ENCODE measurements around the gene GUSB. TPM values are rescaled to one million over a fixed set of nuclear protein-coding genes. Genes with fewer than 3 reads are reported as not detected.
"Not testable (repeated sequence)": the region's sequence is repeated elsewhere in the genome, so short reads cannot be mapped to it uniquely, and the experiment has no call there.

Gene GUSB
- total and polyA plus RNA-seq, 5 experiments from 2014 or later = 36.6 to 53.9 (median 48.6) TPM

- peaks cover 0 to 92% (median 15%) of the 10 kb centered on the region in 3 donors for H3K36me3 Mint-ChIP-seq
- H3K27me3 Mint-ChIP-seq = no peaks in the 10 kb centered on the region
- H3K27ac Mint-ChIP-seq = no peak overlapping the region
- no peak overlapping the region for H3K4me3 Mint-ChIP-seq
- POLR2A ChIA-PET = no interaction called here
- DNase-seq = no peak
- no peaks in the 10 kb centered on the region for H3K4me1 Mint-ChIP-seq
- no peak for ATAC-seq
- H3K9me3 Mint-ChIP-seq = no peaks in the 10 kb centered on the region
These were observed 13.5 kb downstream of the GUSB start for GRCh38 chr7:65968256-65969185.

- peak overlapping the region in 1 of 10 donors; percentile 47 for H3K27ac Mint-ChIP-seq
- no peaks in the 10 kb centered on the region for H3K9me3 Mint-ChIP-seq
- H3K4me3 Mint-ChIP-seq = no peak overlapping the region
- DNase-seq (no peak), ATAC-seq (no peak)
- H3K4me1 Mint-ChIP-seq = no peaks in the 10 kb centered on the region
- peaks cover 5 to 92% (median 18%) of the 10 kb centered on the region in 3 donors for H3K36me3 Mint-ChIP-seq
- H3K27me3 Mint-ChIP-seq = no peaks in the 10 kb centered on the region
- POLR2A ChIA-PET = no interaction called here
These were observed 14.5 kb downstream of the GUSB start for GRCh38 chr7:65967361-65968155.

- Mint-ChIP-seq H3K4me3 (no peak overlapping the region), H3K4me1 (no peaks in the 10 kb centered on the region), H3K27ac (peak overlapping the region in 2 of 10 donors; percentile 41 to 61), H3K36me3 (peaks cover 5 to 91% (median 15%) of the 10 kb centered on the region in 3 donors), H3K27me3 (no peaks in the 10 kb centered on the region), H3K9me3 (no peaks in the 10 kb centered on the region)
- POLR2A ChIA-PET = no interaction called here
- DNase-seq (no peak), ATAC-seq (no peak)
These were observed 15.9 kb downstream of the GUSB start for GRCh38 chr7:65966146-65966545.

GRCh38 chr7:65964671-65965070 lies 17.3 kb downstream of the GUSB start:
- H3K4me3 Mint-ChIP-seq, ATAC-seq, DNase-seq, H3K4me1 Mint-ChIP-seq, H3K9me3 Mint-ChIP-seq, H3K27me3 Mint-ChIP-seq: not testable (repeated sequence)
- peaks cover 5 to 91% (median 26%) of the 10 kb centered on the region in 3 donors for H3K36me3 Mint-ChIP-seq
- POLR2A ChIA-PET = interaction anchor here (0.6 kb wide), 1 partner anchor 18 kb away, joined by 3 read pairs; no protein-coding TSS in a partner anchor
- peak overlapping the region in 1 of 10 donors; percentile 28 for H3K27ac Mint-ChIP-seq

- Mint-ChIP-seq H3K27ac (peak overlapping the region in 1 of 10 donors; percentile 56), H3K27me3 (no peaks in the 10 kb centered on the region), H3K4me1 (no peaks in the 10 kb centered on the region), H3K4me3 (no peak overlapping the region), H3K9me3 (no peaks in the 10 kb centered on the region), H3K36me3 (peaks cover 5 to 88% (median 29%) of the 10 kb centered on the region in 3 donors)
- ATAC-seq (no peak), DNase-seq (no peak)
- POLR2A ChIA-PET = no interaction called here
These were observed 20.0 kb downstream of the GUSB start for GRCh38 chr7:65962033-65962432.

- no peak for DNase-seq
- Mint-ChIP-seq H3K9me3 (no peaks in the 10 kb centered on the region), H3K4me1 (no peaks in the 10 kb centered on the region), H3K4me3 (no peak overlapping the region), H3K27ac (peak overlapping the region in 2 of 10 donors; percentile 2 to 52), H3K27me3 (no peaks in the 10 kb centered on the region), H3K36me3 (peaks cover 5 to 87% (median 28%) of the 10 kb centered on the region in 3 donors)
- POLR2A ChIA-PET = no interaction called here
- no peak for ATAC-seq
These were observed 21.5 kb downstream of the GUSB start for GRCh38 chr7:65960351-65961074.

GRCh38 chr7:65955718-65956117 lies 26.3 kb downstream of the GUSB start:
- H3K4me1 Mint-ChIP-seq = no peaks in the 10 kb centered on the region

GRCh38 chr7:65953890-65954450 lies 28.0 kb downstream of the GUSB start:
- no peaks in the 10 kb centered on the region for H3K9me3 Mint-ChIP-seq
- no peaks in the 10 kb centered on the region for H3K27me3 Mint-ChIP-seq
- H3K36me3 Mint-ChIP-seq = peaks cover 0 to 42% (median 8%) of the 10 kb centered on the region in 3 donors
- no peak overlapping the region for H3K27ac Mint-ChIP-seq
- no peak overlapping the region for H3K4me3 Mint-ChIP-seq
- DNase-seq = no peak
- no peaks in the 10 kb centered on the region for H3K4me1 Mint-ChIP-seq
- ATAC-seq = no peak
- POLR2A ChIA-PET = no interaction called here

More at GRCh38 chr7:65955718-65956117, 26.3 kb downstream of the GUSB start:
- POLR2A ChIA-PET = no interaction called here
- Mint-ChIP-seq H3K27ac (no peak overlapping the region), H3K9me3 (no peaks in the 10 kb centered on the region), H3K27me3 (no peaks in the 10 kb centered on the region), H3K4me3 (no peak overlapping the region), H3K36me3 (peaks cover 0 to 59% (median 19%) of the 10 kb centered on the region in 3 donors)
- DNase-seq = no peak
- ATAC-seq = no peak

- Mint-ChIP-seq H3K9me3 (no peaks in the 10 kb centered on the region), H3K4me3 (no peak overlapping the region), H3K27ac (no peak overlapping the region), H3K27me3 (no peaks in the 10 kb centered on the region), H3K36me3 (peaks cover 0 to 36% (median 8%) of the 10 kb centered on the region in 3 donors), H3K4me1 (no peaks in the 10 kb centered on the region)
- POLR2A ChIA-PET = no interaction called here
- DNase-seq (no peak), ATAC-seq (no peak)
These were observed 28.9 kb downstream of the GUSB start for GRCh38 chr7:65953001-65953720.

- H3K36me3 Mint-ChIP-seq = peaks cover 0 to 28% (median 8%) of the 10 kb centered on the region in 3 donors
- H3K9me3 Mint-ChIP-seq = no peaks in the 10 kb centered on the region
- no peak overlapping the region for H3K27ac Mint-ChIP-seq
- POLR2A ChIA-PET = no interaction called here
- H3K4me1 Mint-ChIP-seq = no peaks in the 10 kb centered on the region
- DNase-seq (no peak), ATAC-seq (no peak)
- no peak overlapping the region for H3K4me3 Mint-ChIP-seq
- H3K27me3 Mint-ChIP-seq = no peaks in the 10 kb centered on the region
These were observed 30.0 kb downstream of the GUSB start for GRCh38 chr7:65951837-65952578.

- H3K36me3 Mint-ChIP-seq = no peaks in the 10 kb centered on the region
- ATAC-seq (no peak), DNase-seq (peak in 1 of 10 donors; percentile 1)
- no peaks in the 10 kb centered on the region for H3K4me1 Mint-ChIP-seq
- peak overlapping the region in 2 of 10 donors; percentile 3 to 11 for H3K27ac Mint-ChIP-seq
- no peaks in the 10 kb centered on the region for H3K27me3 Mint-ChIP-seq
- H3K9me3 Mint-ChIP-seq = no peaks in the 10 kb centered on the region
- POLR2A ChIA-PET = no interaction called here
- H3K4me3 Mint-ChIP-seq = no peak overlapping the region
These were observed 35.1 kb downstream of the GUSB start for GRCh38 chr7:65946904-65947303.

All from naive thymus-derived CD8-positive, alpha-beta T cell (primary cell).